Retinal pigment epithelial cell (primary cell): ENCODE data around the gene RPL12.

ENCODE experiments used
- DNase-seq: peaks from one replicate; pipeline ENCODE4 v3.0.0-alpha.2; 2010; ENCODE audit warnings: low read depth
- H3K4me3 ChIP-seq: 2 replicates; pipeline ENCODE4 v1.5.1; 2011; ENCODE audit warnings: mild to moderate bottlenecking, low read length, control low read depth, moderate library complexity
- CTCF ChIP-seq: conservative IDR thresholded peaks from 2 replicates; pipeline ENCODE4 v1.5.1; 2011; ENCODE audit warnings: low read depth, low read length, control low read depth, inconsistent platforms

The RPL12 gene

GRCh38 chr9:127398715-127399400 is 52.3 kb downstream of the RPL12 start:
- TF ChIP-seq CTCF: no peak
- no peak overlapping the region for H3K4me3 ChIP-seq
- DNase-seq: no peak

- peak overlapping the region; percentile 57 for H3K4me3 ChIP-seq
- no peak for DNase-seq
- no peak for TF ChIP-seq CTCF
Measured at GRCh38 chr9:127398275-127398647, 52.9 kb downstream of the RPL12 start.
